HepG2 (cell line): ENCODE data around the gene KCNQ1OT1. TPM values are rescaled to one million over a fixed set of nuclear protein-coding genes. Genes with fewer than 3 reads are reported as not detected.

Source experiments
- ATAC-seq: fragments of 200-7000 bp; cut with Tn5 transposase; 3 replicates; pipeline ENCODE4 v1.9.1; 2020; ENCODE audit warnings: mild to moderate bottlenecking, moderate library complexity
- BruUV-seq: library from RNA; stranded (reverse); fragments of 400-500 nt; replicated peaks from 2 replicates; lab custom pipeline; 2021; lab: Mats Ljungman, UMichigan
- CTCF ChIA-PET: fragments of 300-600 bp; formaldehyde crosslinking; extraction: SDS; loops from one replicate; lab custom pipeline; 2021; ENCODE audit warnings: low total read pairs, inconsistent platforms, low intra/inter-chr PET ratio; lab: Yijun Ruan, JAX
- POLR2A ChIA-PET: fragments of 350-600 bp; sonication (Branson Sonifier 250); formaldehyde crosslinking; loops from one replicate; lab custom pipeline; 2020; ENCODE audit warnings: antibody characterized with exemption, inconsistent platforms; lab: Yijun Ruan, JAX
- DNase-seq: peaks from one replicate; pipeline ENCODE4 v3.0.0-alpha.2; 2015; ENCODE audit warnings: low spot score
- FAIRE-seq: peaks from 3 replicates; lab custom pipeline; 2011; peaks lifted over from hg19 to GRCh38; lab: Jason Lieb, UNC
- H2AFZ ChIP-seq: one replicate; pipeline ENCODE4 v1.6.1; 2011; ENCODE audit warnings: low read length, inconsistent platforms
- H3K27ac ChIP-seq: fragments of 300-600 bp; 3 replicates; pipeline ENCODE4 v1.8.0; 2011; ENCODE audit warnings: mixed run types, mild to moderate bottlenecking, mixed read lengths, low read length, inconsistent platforms; ENCODE audit not compliant: insufficient read depth; ENCODE audit errors: extremely low read length
- H3K27me3 ChIP-seq, 2 experiments: fragments of 200-600 bp in 1 of 2; 2 replicates in 1 of 2; 3 replicates in 1 of 2; pipeline versions ENCODE4 v1.6.0 to v1.8.0; 2011; ENCODE audit warnings: low read length in 2 of 2, mild to moderate bottlenecking in 2 of 2, moderate library complexity in 2 of 2, inconsistent platforms in 1 of 2; ENCODE audit not compliant: insufficient read depth in 2 of 2, control insufficient read depth in 1 of 2
- H3K36me3 ChIP-seq, 2 experiments: fragments of 200-600 bp in 1 of 2; replicated peaks in 1 of 2; 2 replicates in 1 of 2; 3 replicates in 1 of 2; pipeline versions ENCODE4 v1.5.1 to v1.8.0; 2011; ENCODE audit warnings: low read length in 2 of 2, inconsistent platforms in 1 of 2; ENCODE audit not compliant: insufficient read depth in 2 of 2, control insufficient read depth in 1 of 2
- H3K4me1 ChIP-seq: 2 replicates; pipeline ENCODE4 v1.5.1; 2012; ENCODE audit warnings: low read length, inconsistent platforms; ENCODE audit not compliant: insufficient read depth
- H3K4me2 ChIP-seq: 2 replicates; pipeline ENCODE4 v1.6.0; 2011; ENCODE audit warnings: low read depth, low read length, inconsistent platforms
- H3K4me3 ChIP-seq, 3 experiments: fragments of 200-600 bp in 1 of 3; sonication (generic), shearing (Covaris generic) in 1 of 3; replicated peaks in 1 of 3; 2 replicates each; pipeline ENCODE4 v1.5.1; 2011 to 2016; ENCODE audit warnings: low read length in 3 of 3, inconsistent platforms in 2 of 3, low read depth in 2 of 3, mild to moderate bottlenecking in 2 of 3, control low read depth in 1 of 3, mixed read lengths in 1 of 3; ENCODE audit not compliant: insufficient read depth in 1 of 3
- H3K79me2 ChIP-seq: one replicate; pipeline ENCODE4 v1.6.1; 2011; ENCODE audit warnings: low read length, inconsistent platforms; ENCODE audit not compliant: insufficient read depth
- H3K9ac ChIP-seq: 2 replicates; pipeline ENCODE4 v1.6.0; 2011; ENCODE audit warnings: mild to moderate bottlenecking, low read depth, low read length, inconsistent platforms; ENCODE audit not compliant: insufficient read depth
- H3K9me3 ChIP-seq: 2 replicates; pipeline ENCODE4 v1.5.1; 2012; ENCODE audit warnings: mild to moderate bottlenecking, low read length
- H4K20me1 ChIP-seq: 2 replicates; pipeline ENCODE4 v1.6.0; 2011; ENCODE audit warnings: inconsistent platforms, mild to moderate bottlenecking, low read length, moderate library complexity; ENCODE audit not compliant: insufficient read depth
- CREM ChIP-seq, 2 experiments: sonication (generic) in 1 of 2; formaldehyde crosslinking in 1 of 2; IDR thresholded peaks; 2 replicates each; pipeline versions ENCODE4 v1.4.0 to v1.6.1; 2016 to 2020; ENCODE audit warnings: antibody characterized with exemption in 1 of 2, mild to moderate bottlenecking in 1 of 2, missing genetic modification reagents in 1 of 2
- ETV5 ChIP-seq: IDR thresholded peaks from 2 replicates; pipeline ENCODE4 v1.6.1; 2018; ENCODE audit warnings: missing biosample characterization, missing genetic modification reagents, inconsistent platforms, borderline replicate concordance
- GATA4 ChIP-seq: sonication (generic); IDR thresholded peaks from 2 replicates; pipeline ENCODE4 v1.6.1; 2016; ENCODE audit warnings: antibody characterized with exemption, low read depth, borderline replicate concordance
- MEIS2 ChIP-seq: sonication (generic); formaldehyde crosslinking; IDR thresholded peaks from 2 replicates; pipeline ENCODE4 v1.9.0; 2021; ENCODE audit warnings: mild to moderate bottlenecking, missing genetic modification reagents
- NR2C2 ChIP-seq: sonication (generic); formaldehyde crosslinking; IDR thresholded peaks from 2 replicates; pipeline ENCODE4 v1.4.0; 2020; ENCODE audit warnings: missing genetic modification reagents, mild to moderate bottlenecking, moderate library complexity, borderline replicate concordance
- POLR2G ChIP-seq: fragments of 200-400 bp; formaldehyde crosslinking; IDR thresholded peaks from 2 replicates; pipeline ENCODE4 v1.6.1; 2018; ENCODE audit warnings: mild to moderate bottlenecking, low read depth, low read length, moderate library complexity
- TCF7 ChIP-seq: sonication (generic); IDR thresholded peaks from 2 replicates; pipeline ENCODE4 v1.6.1; 2016; ENCODE audit warnings: antibody characterized with exemption, low read depth
- ZBTB10 ChIP-seq: sonication (generic); formaldehyde crosslinking; IDR thresholded peaks from 2 replicates; pipeline ENCODE4 v1.4.0; 2020; ENCODE audit warnings: missing genetic modification reagents, borderline replicate concordance
- ZNF510 ChIP-seq: sonication (generic); formaldehyde crosslinking; IDR thresholded peaks from 2 replicates; pipeline ENCODE4 v1.4.0; 2020; ENCODE audit warnings: low read depth, mild to moderate bottlenecking, missing genetic modification reagents
- ZNF569 ChIP-seq: sonication (generic); formaldehyde crosslinking; IDR thresholded peaks from 2 replicates; pipeline ENCODE4 v1.5.0; 2020; ENCODE audit warnings: mild to moderate bottlenecking, missing genetic modification reagents, moderate library complexity, borderline replicate concordance
- ZNF816 ChIP-seq: sonication (generic); formaldehyde crosslinking; IDR thresholded peaks from 2 replicates; pipeline ENCODE4 v1.8.0; 2022; ENCODE audit warnings: missing genetic modification reagents, mild to moderate bottlenecking, borderline replicate concordance
- WGBS: methylation state at CpG from one replicate; pipeline ENCODE4 v1.1.6; 2017; ENCODE audit warnings: low lambda C conversion rate; 5-methylcytosine and 5-hydroxymethylcytosine counted together
- in situ Hi-C: cut with HindIII; loops from 2 replicates; pipeline ENCODE4 v1.10.0; 2017; ENCODE audit warnings: low pct_unique_long_range_greater_than_20kb; ENCODE audit not compliant: extremely low pct_ligation_motif_present
- intact Hi-C: fragments of 100-400 bp; cut with micrococcal nuclease; formaldehyde crosslinking; loops from one replicate; pipeline ENCODE4 v1.10.0; 2022; ENCODE audit not compliant: unreplicated experiment
- polyA plus RNA-seq, 8 experiments: library from polyadenylated mRNA; depleted of rRNA in 3 of 8; stranded (reverse) in 7 of 8; unstranded in 1 of 8; fragments of >200 nt; fragmentation: Illumina TruSeq in 4 of 8; extraction: Trizol in 4 of 8; gene quantifications; 2 replicates each; pipeline versions ENCODE4 v1.2.1 to v1.2.3, GENCODE V29; 2011 to 2016; ENCODE audit warnings: low read depth in 4 of 8, missing spikeins in 1 of 8, mixed read lengths in 1 of 8; ENCODE audit not compliant: insufficient read depth in 1 of 8
- total RNA-seq, 5 experiments: library from RNA; depleted of rRNA; stranded (reverse); fragments of >200 nt; fragmentation: Illumina TruSeq; extraction: Trizol; gene quantifications; 2 replicates each; pipeline ENCODE4 v1.2.3, GENCODE V29; 2016; ENCODE audit warnings: low read depth in 1 of 5
- TF ChIP-seq, protein P1 (sequence below): sonication (generic); formaldehyde crosslinking; IDR thresholded peaks from 2 replicates; pipeline ENCODE4 v1.4.0; 2020; ENCODE audit warnings: missing genetic modification reagents, borderline replicate concordance
- TF ChIP-seq, protein P2 (sequence below): sonication (generic); formaldehyde crosslinking; IDR thresholded peaks from 2 replicates; pipeline ENCODE4 v1.8.0; 2022; ENCODE audit warnings: mild to moderate bottlenecking, missing genetic modification reagents, moderate library complexity

KCNQ1OT1 gene
- total and polyA plus RNA-seq, 2 of the 13 experiments (the other 11 are each of a cell fraction or from before 2014, with no cell fraction given), result 1.3 to 18.9 TPM

DNA sequence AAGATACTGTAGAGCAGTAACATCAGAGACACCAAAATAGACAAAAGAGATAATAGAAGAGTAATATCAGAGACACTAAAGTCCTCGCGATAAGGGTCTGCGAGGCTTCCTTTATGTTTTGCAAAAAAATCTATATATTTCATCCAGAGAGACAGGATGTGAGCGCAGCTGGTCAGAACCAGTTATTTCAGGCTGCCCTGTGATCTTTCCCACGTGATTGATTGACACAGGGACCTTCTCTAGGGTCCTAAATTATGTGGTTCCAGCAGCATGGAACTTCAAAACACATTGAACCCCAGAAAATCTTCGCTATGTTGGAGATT is 136.9 kb downstream of the KCNQ1OT1 start:
- no peak for FAIRE-seq
- Histone ChIP-seq H3K79me2 (no peaks in the 10 kb centered on the region), H3K9me3 (no peaks in the 10 kb centered on the region), H3K4me1 (peaks cover 69% of the 10 kb centered on the region), H3K27ac (peak overlapping the region; percentile 91), H3K4me2 (peak overlapping the region; percentile 49), H2AFZ (no peak overlapping the region), H3K9ac (peak overlapping the region; percentile 34; the same call in 1 of the 2 replicates), H3K27me3 (peaks cover 7 to 17% of the 10 kb centered on the region in 2 experiments; a peak in 3 of 5 replicates), H3K4me3 (no peak overlapping the region), H3K36me3 (no peaks in the 10 kb centered on the region), H4K20me1 (no peaks in the 10 kb centered on the region)
- in situ Hi-C loops, result no loop called here
- no peak for DNase-seq
- ChIA-PET CTCF (no interaction called here), POLR2A (interaction anchor here (1.1 to 4.0 kb wide), 9 partner anchors 9 to 341 kb away, joined by 3 to 40 read pairs (median 7); no protein-coding TSS in a partner anchor)
- ATAC-seq, result peak; percentile 8
- intact Hi-C loops, result loop anchor here (2.0 kb wide), 1 partner anchor 96 kb away; no protein-coding TSS in a partner anchor
- no TSS peak for BruUV-seq
- 61% methylated on average over 6 of the region's 6 CpGs for WGBS
- 0 out of 2 replicates have a peak, but pooled peaks have one; percentile 42 for TF ChIP-seq ZNF569 (CRISPR knock-in tag)
- TF ChIP-seq GATA4, result peak; percentile 80; the same call in 1 of the 2 replicates
- TF ChIP-seq CREM (IDR thresholded peaks at IDR 0.05), result peak; percentile 31; the same call in 1 of the 2 replicates
- TF ChIP-seq CREM (CRISPR knock-in tag; IDR thresholded peaks at IDR 0.05), result no peak
- peak; percentile 80; the same call in 1 of the 2 replicates for TF ChIP-seq ZBTB10
- TF ChIP-seq ETV5 (CRISPR knock-in tag), result peak; percentile 14; the same call in 1 of the 2 replicates
- TF ChIP-seq TCF7, result peak; percentile 74; the same call in 1 of the 2 replicates
- TF ChIP-seq NR2C2 (CRISPR knock-in tag), result no peak; the same call in 1 of the 2 replicates
- no peak for TF ChIP-seq POLR2G
- no peak for TF ChIP-seq ZNF510 (CRISPR knock-in tag)
- TF ChIP-seq, protein P1, sequence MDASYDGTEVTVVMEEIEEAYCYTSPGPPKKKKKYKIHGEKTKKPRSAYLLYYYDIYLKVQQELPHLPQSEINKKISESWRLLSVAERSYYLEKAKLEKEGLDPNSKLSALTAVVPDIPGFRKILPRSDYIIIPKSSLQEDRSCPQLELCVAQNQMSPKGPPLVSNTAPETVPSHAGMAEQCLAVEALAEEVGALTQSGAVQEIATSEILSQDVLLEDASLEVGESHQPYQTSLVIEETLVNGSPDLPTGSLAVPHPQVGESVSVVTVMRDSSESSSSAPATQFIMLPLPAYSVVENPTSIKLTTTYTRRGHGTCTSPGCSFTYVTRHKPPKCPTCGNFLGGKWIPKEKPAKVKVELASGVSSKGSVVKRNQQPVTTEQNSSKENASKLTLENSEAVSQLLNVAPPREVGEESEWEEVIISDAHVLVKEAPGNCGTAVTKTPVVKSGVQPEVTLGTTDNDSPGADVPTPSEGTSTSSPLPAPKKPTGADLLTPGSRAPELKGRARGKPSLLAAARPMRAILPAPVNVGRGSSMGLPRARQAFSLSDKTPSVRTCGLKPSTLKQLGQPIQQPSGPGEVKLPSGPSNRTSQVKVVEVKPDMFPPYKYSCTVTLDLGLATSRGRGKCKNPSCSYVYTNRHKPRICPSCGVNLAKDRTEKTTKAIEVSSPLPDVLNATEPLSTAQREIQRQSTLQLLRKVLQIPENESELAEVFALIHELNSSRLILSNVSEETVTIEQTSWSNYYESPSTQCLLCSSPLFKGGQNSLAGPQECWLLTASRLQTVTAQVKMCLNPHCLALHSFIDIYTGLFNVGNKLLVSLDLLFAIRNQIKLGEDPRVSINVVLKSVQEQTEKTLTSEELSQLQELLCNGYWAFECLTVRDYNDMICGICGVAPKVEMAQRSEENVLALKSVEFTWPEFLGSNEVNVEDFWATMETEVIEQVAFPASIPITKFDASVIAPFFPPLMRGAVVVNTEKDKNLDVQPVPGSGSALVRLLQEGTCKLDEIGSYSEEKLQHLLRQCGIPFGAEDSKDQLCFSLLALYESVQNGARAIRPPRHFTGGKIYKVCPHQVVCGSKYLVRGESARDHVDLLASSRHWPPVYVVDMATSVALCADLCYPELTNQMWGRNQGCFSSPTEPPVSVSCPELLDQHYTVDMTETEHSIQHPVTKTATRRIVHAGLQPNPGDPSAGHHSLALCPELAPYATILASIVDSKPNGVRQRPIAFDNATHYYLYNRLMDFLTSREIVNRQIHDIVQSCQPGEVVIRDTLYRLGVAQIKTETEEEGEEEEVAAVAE (CRISPR knock-in tag), result peak; percentile 59; the same call in 1 of the 2 replicates
- TF ChIP-seq MEIS2, result 0 out of 2 replicates have a peak, but pooled peaks have one; percentile 20
- TF ChIP-seq, protein P2, sequence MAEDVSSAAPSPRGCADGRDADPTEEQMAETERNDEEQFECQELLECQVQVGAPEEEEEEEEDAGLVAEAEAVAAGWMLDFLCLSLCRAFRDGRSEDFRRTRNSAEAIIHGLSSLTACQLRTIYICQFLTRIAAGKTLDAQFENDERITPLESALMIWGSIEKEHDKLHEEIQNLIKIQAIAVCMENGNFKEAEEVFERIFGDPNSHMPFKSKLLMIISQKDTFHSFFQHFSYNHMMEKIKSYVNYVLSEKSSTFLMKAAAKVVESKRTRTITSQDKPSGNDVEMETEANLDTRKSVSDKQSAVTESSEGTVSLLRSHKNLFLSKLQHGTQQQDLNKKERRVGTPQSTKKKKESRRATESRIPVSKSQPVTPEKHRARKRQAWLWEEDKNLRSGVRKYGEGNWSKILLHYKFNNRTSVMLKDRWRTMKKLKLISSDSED (CRISPR knock-in tag), result no peak
- TF ChIP-seq ZNF816 (CRISPR knock-in tag), result peak; percentile 64; the same call in 1 of the 2 replicates
